Measurements from ENCODE around the gene WDR76. TPM values are rescaled to one million over a fixed set of nuclear protein-coding genes. Genes with fewer than 3 reads are reported as not detected.
A peak's percentile ranks its signal among the peaks of the same experiment; 100 is the strongest.

WDR76 gene
- total RNA-seq, 2 donors from 2014 or later: 1.7 to 3.7 TPM

GRCh38 chr15:43898891-43899290 is 72.1 kb downstream of the WDR76 start:
- Histone ChIP-seq H3K27me3 (no peaks in the 10 kb centered on the region), H3K4me3 (no peak overlapping the region), H3K27ac (peak overlapping the region; percentile 32 to 53), H3K36me3 (no peaks in the 10 kb centered on the region), H3K9me3 (no peaks in the 10 kb centered on the region), H3K4me1 (peaks cover 0 to 36% of the 10 kb centered on the region in 2 donors)
- DNase-seq (ENCODE audit: low spot score): no peak
- TF ChIP-seq, protein P1, sequence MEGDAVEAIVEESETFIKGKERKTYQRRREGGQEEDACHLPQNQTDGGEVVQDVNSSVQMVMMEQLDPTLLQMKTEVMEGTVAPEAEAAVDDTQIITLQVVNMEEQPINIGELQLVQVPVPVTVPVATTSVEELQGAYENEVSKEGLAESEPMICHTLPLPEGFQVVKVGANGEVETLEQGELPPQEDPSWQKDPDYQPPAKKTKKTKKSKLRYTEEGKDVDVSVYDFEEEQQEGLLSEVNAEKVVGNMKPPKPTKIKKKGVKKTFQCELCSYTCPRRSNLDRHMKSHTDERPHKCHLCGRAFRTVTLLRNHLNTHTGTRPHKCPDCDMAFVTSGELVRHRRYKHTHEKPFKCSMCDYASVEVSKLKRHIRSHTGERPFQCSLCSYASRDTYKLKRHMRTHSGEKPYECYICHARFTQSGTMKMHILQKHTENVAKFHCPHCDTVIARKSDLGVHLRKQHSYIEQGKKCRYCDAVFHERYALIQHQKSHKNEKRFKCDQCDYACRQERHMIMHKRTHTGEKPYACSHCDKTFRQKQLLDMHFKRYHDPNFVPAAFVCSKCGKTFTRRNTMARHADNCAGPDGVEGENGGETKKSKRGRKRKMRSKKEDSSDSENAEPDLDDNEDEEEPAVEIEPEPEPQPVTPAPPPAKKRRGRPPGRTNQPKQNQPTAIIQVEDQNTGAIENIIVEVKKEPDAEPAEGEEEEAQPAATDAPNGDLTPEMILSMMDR (IDR thresholded peaks at IDR 0.05): no peak

DNA sequence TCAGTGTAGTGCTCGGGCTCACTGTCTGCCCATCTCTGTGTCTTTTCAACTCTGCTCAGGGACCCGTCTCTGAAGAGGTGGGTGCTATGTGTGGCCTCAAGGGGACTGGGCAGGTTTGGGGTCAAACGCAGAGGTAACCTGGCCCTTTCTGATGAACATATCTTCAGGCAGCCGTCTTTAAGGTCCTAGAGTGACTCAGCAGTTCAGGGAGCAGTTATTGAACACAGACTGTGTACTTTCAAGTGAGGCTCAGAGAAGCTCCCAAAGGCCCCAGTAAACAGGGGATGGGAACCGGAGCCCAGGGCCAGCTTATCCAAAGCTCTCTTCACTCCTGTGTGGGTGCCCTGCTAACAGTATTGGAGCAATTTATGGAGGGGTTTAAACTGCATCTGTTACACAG is 73.1 kb downstream of the WDR76 start:
- peak overlapping the region; percentile 16 to 18 for H3K27ac ChIP-seq
- no peaks in the 10 kb centered on the region for H3K36me3 ChIP-seq
- no peak for DNase-seq (ENCODE audit: low spot score)
- H3K27me3 ChIP-seq: no peaks in the 10 kb centered on the region
- TF ChIP-seq, protein P1 (IDR thresholded peaks at IDR 0.05): no peak
- no peaks in the 10 kb centered on the region for H3K9me3 ChIP-seq
- no peak overlapping the region for H3K4me3 ChIP-seq
- peaks cover 0 to 29% of the 10 kb centered on the region in 2 donors for H3K4me1 ChIP-seq

GRCh38 chr15:43900996-43901395 is 74.2 kb downstream of the WDR76 start:
- Histone ChIP-seq H3K27me3 (no peaks in the 10 kb centered on the region), H3K27ac (no peak overlapping the region), H3K4me1 (peaks cover 0 to 19% of the 10 kb centered on the region in 2 donors), H3K4me3 (no peak overlapping the region), H3K9me3 (no peaks in the 10 kb centered on the region), H3K36me3 (no peaks in the 10 kb centered on the region)
- TF ChIP-seq, protein P1 (IDR thresholded peaks at IDR 0.05): no peak
- no peak for DNase-seq (ENCODE audit: low spot score)

- no peak overlapping the region for H3K27ac ChIP-seq
- H3K4me3 ChIP-seq: no peak overlapping the region
- TF ChIP-seq, protein P1 (IDR thresholded peaks at IDR 0.05): no peak
- H3K4me1 ChIP-seq: peaks cover 0 to 16% of the 10 kb centered on the region in 2 donors
- DNase-seq (ENCODE audit: low spot score): no peak
- no peaks in the 10 kb centered on the region for H3K27me3 ChIP-seq
- H3K36me3 ChIP-seq: no peaks in the 10 kb centered on the region
- no peaks in the 10 kb centered on the region for H3K9me3 ChIP-seq
Measured at GRCh38 chr15:43901495-43901894, 74.7 kb downstream of the WDR76 start.

DNA sequence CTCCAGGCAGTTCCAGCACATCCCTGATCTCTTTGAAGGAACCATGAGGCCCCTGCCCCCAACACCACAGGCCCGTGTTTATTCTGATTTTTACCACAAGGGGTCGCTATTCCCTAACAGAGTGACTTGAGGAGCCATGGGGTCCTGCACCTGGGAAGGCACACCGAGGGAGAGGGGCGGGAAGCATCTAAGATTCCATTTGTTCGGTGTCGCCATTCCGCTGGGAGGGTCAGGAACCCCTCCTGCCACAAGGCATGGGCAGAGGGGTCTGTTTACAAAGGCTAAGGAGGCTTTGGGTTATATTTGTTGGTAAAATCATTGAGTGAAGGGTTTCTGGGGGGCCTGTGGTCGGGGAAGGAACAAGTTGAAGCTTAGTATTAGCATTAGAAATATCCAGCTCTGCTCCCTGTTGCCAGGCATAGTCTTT is 77.1 kb downstream of the WDR76 start:
- peaks cover 0 to 10% of the 10 kb centered on the region in 2 donors for H3K4me1 ChIP-seq
- DNase-seq (ENCODE audit: low spot score): no peak
- H3K4me3 ChIP-seq: no peak overlapping the region
- no peaks in the 10 kb centered on the region for H3K36me3 ChIP-seq
- no peak overlapping the region for H3K27ac ChIP-seq
- TF ChIP-seq, protein P1 (IDR thresholded peaks at IDR 0.05): peak; percentile 85 to 94
- no peaks in the 10 kb centered on the region for H3K27me3 ChIP-seq
- no peaks in the 10 kb centered on the region for H3K9me3 ChIP-seq

DNA sequence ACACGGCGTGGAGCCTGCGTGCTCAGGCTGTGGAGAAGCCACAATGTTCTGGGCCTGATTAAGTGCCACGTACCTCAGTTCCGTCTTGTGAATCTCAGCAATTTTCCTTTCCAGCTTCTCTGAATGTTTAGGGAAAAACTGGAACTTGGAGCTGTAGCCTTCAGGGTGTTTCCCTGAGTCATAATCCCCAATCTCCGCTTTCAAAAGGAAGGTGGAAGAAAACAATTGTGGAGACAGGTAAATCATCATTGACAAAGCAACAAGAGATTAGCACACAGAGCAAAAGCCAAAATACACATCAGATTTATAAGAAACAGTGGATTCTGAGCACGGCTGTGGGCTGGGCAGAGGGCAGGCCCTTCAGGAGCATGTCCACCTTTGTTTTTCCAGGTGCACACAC is 79.0 kb downstream of the WDR76 start:
- Histone ChIP-seq H3K27ac (no peak overlapping the region), H3K4me3 (no peak overlapping the region), H3K9me3 (no peaks in the 10 kb centered on the region), H3K27me3 (no peaks in the 10 kb centered on the region), H3K36me3 (no peaks in the 10 kb centered on the region), H3K4me1 (no peaks in the 10 kb centered on the region)
- TF ChIP-seq, protein P1 (IDR thresholded peaks at IDR 0.05): no peak
- DNase-seq (ENCODE audit: low spot score): no peak
